K562 (cell line): ENCODE data around the gene STUB1. TPM values are rescaled to one million over a fixed set of nuclear protein-coding genes. Genes with fewer than 3 reads are reported as not detected.

ENCODE experiments used
- ATF6 ChIP-seq: sonication (generic); formaldehyde crosslinking; IDR thresholded peaks from 2 replicates; pipeline ENCODE4 v1.4.0; 2020; ENCODE audit warnings: mild to moderate bottlenecking, missing genetic modification reagents
- CCNT2 ChIP-seq: IDR thresholded peaks from 2 replicates; pipeline ENCODE4 v1.6.1; 2011; ENCODE audit warnings: borderline replicate concordance, low read depth, mild to moderate bottlenecking, moderate library complexity, mixed read lengths, low read length; ENCODE audit not compliant: insufficient read length; ENCODE audit errors: extremely low read depth
- EWSR1 ChIP-seq: fragments of 450-650 bp; IDR thresholded peaks from 2 replicates; pipeline ENCODE4 v1.6.1; 2018; ENCODE audit warnings: borderline replicate concordance, mild to moderate bottlenecking, low read depth, moderate library complexity; ENCODE audit not compliant: partially characterized antibody
- IRF2 ChIP-seq: sonication (generic); formaldehyde crosslinking; IDR thresholded peaks from 2 replicates; pipeline ENCODE4 v1.8.1; 2022; ENCODE audit warnings: mild to moderate bottlenecking, missing genetic modification reagents
- MCM5 ChIP-seq: fragments of 450-650 bp; IDR thresholded peaks from 2 replicates; pipeline ENCODE4 v1.6.1; 2016; ENCODE audit warnings: low read depth
- MED1 ChIP-seq: sonication (generic); formaldehyde crosslinking; IDR thresholded peaks from 2 replicates; pipeline ENCODE4 v1.8.1; 2023; ENCODE audit warnings: missing genetic modification reagents, borderline replicate concordance
- NCOA6 ChIP-seq: fragments of 450-650 bp; IDR thresholded peaks from 2 replicates; pipeline ENCODE4 v1.6.1; 2017; ENCODE audit warnings: mild to moderate bottlenecking
- NR1H2 ChIP-seq: sonication (generic); formaldehyde crosslinking; IDR thresholded peaks from 2 replicates; pipeline ENCODE4 v1.4.0; 2020; ENCODE audit warnings: mild to moderate bottlenecking, missing genetic modification reagents
- NR2C2 ChIP-seq, 2 experiments: fragments of 200-800 bp in 1 of 2; sonication (Bioruptor generic) in 1 of 2; sonication (generic) in 1 of 2; formaldehyde crosslinking in 1 of 2; IDR thresholded peaks; 2 replicates each; pipeline versions ENCODE4 v1.6.1 to v1.8.0; 2016 to 2022; ENCODE audit warnings: mild to moderate bottlenecking in 1 of 2, missing compliant biosample characterization in 1 of 2, missing genetic modification characterization in 1 of 2, missing genetic modification reagents in 1 of 2
- POLR2B ChIP-seq: fragments of 450-650 bp; IDR thresholded peaks from 2 replicates; pipeline ENCODE4 v1.6.1; 2018; ENCODE audit warnings: low read depth; ENCODE audit not compliant: partially characterized antibody
- PYGO2 ChIP-seq: fragments of 450-650 bp; IDR thresholded peaks from 2 replicates; pipeline ENCODE4 v1.6.1; 2016; ENCODE audit warnings: mild to moderate bottlenecking, missing genetic modification characterization, moderate library complexity, missing compliant biosample characterization
- RBBP5 ChIP-seq: fragments of 200-600 bp; sonication (generic); IDR thresholded peaks from 2 replicates; pipeline ENCODE4 v1.6.1; 2012; ENCODE audit warnings: borderline replicate concordance, mild to moderate bottlenecking, low read length, control low read depth, inconsistent platforms; ENCODE audit not compliant: insufficient read depth, poor library complexity, severe bottlenecking
- RBM22 ChIP-seq: fragments of 200-400 bp; formaldehyde crosslinking; IDR thresholded peaks from 2 replicates; pipeline ENCODE4 v1.6.1; 2018; ENCODE audit warnings: low read length, low read depth; ENCODE audit not compliant: poor library complexity, severe bottlenecking
- SMAD4 ChIP-seq: fragments of 250-450 bp; sonication (Bioruptor Pico); conservative IDR thresholded peaks from 2 replicates; pipeline ENCODE4 v1.8.0; 2021; ENCODE audit warnings: inconsistent platforms, mild to moderate bottlenecking, moderate library complexity
- SMARCA4 ChIP-seq: fragments of 450-650 bp; IDR thresholded peaks from 2 replicates; pipeline ENCODE4 v1.6.1; 2016
- SNAPC5 ChIP-seq: fragments of 250-450 bp; sonication (Bioruptor Pico); IDR thresholded peaks from 2 replicates; pipeline ENCODE4 v1.8.0; 2021; ENCODE audit warnings: moderate library complexity, mild to moderate bottlenecking, inconsistent platforms
- TEAD2 ChIP-seq: fragments of 450-650 bp; IDR thresholded peaks from 2 replicates; pipeline ENCODE4 v1.6.1; 2016; ENCODE audit warnings: missing genetic modification characterization, control low read depth, missing compliant biosample characterization
- THRAP3 ChIP-seq: fragments of 450-650 bp; IDR thresholded peaks from 2 replicates; pipeline ENCODE4 v1.6.1; 2016; ENCODE audit warnings: mild to moderate bottlenecking, inconsistent platforms, borderline replicate concordance
- ZBTB12 ChIP-seq: fragments of 250-450 bp; sonication (Bioruptor Pico); IDR thresholded peaks from 2 replicates; pipeline ENCODE4 v1.4.0; 2020
- ZBTB5 ChIP-seq: fragments of 450-650 bp; IDR thresholded peaks from 2 replicates; pipeline ENCODE4 v1.6.1; 2017; ENCODE audit warnings: antibody characterized with exemption
- ZC3H8 ChIP-seq: fragments of 450-650 bp; IDR thresholded peaks from 2 replicates; pipeline ENCODE4 v1.6.1; 2017
- ZNF146 ChIP-seq: IDR thresholded peaks from one replicate; pipeline ENCODE4 v1.6.1; 2018; ENCODE audit warnings: missing compliant biosample characterization; ENCODE audit not compliant: unreplicated experiment
- ZNF41 ChIP-seq: fragments of 250-450 bp; sonication (Bioruptor Pico); conservative IDR thresholded peaks from 2 replicates; pipeline ENCODE4 v1.4.0; 2020; ENCODE audit warnings: mild to moderate bottlenecking
- polyA plus RNA-seq, 8 experiments: library from polyadenylated mRNA; depleted of rRNA in 4 of 8; stranded (reverse) in 5 of 8; unstranded in 3 of 8; fragments of >200 nt; fragmentation: Nextera tagmentation in 2 of 8; fragmentation: Illumina TruSeq in 1 of 8; extraction: Ambion mirVana in 2 of 8; extraction: Trizol in 1 of 8; gene quantifications; 2 replicates each; pipeline versions ENCODE4 v1.2.1 to v1.2.3, GENCODE V29; 2011 to 2014; ENCODE audit warnings: inconsistent platforms in 1 of 8, missing spikeins in 1 of 8
- total RNA-seq, 7 experiments: library from RNA; depleted of rRNA in 6 of 7; stranded (reverse); fragments of >200 nt in 6 of 7; fragmentation: Illumina TruSeq in 2 of 7; extraction: Trizol in 2 of 7; gene quantifications; 2 replicates each; pipeline versions ENCODE4 v1.2.1 to v1.2.3, GENCODE V29; 2011 to 2021; ENCODE audit warnings: low replicate concordance in 1 of 7

The STUB1 gene
- total and polyA plus RNA-seq, 9 of the 15 experiments (the other 6 are each of a cell fraction or from before 2014, with no cell fraction given), result 10.6 to 251 (median 152) TPM

- TF ChIP-seq ATF6 (CRISPR knock-in tag) (no peak; the same call in 1 of the 2 replicates), ZNF41 (CRISPR knock-in tag) (no peak), RBM22 (no peak), ZBTB5 (no peak), TEAD2 (no peak), SMAD4 (no peak; the same call in 1 of the 2 replicates), RBBP5 (peak; percentile 59), MCM5 (no peak), IRF2 (CRISPR knock-in tag) (no peak), NCOA6 (no peak), NR2C2 (CRISPR knock-in tag; IDR thresholded peaks at IDR 0.05) (no peak), NR2C2 (tag; IDR thresholded peaks at IDR 0.05) (no peak), EWSR1 (no peak), POLR2B (peak; percentile 61), ZNF146 (CRISPR knock-in tag) (no peak), CCNT2 (no peak), THRAP3 (no peak), PYGO2 (no peak), MED1 (CRISPR knock-in tag) (no peak), SMARCA4 (no peak), SNAPC5 (no peak), NR1H2 (CRISPR knock-in tag) (no peak; the same call in 1 of the 2 replicates), ZBTB12 (CRISPR knock-in tag) (no peak), ZC3H8 (no peak)
Observed at GRCh38 chr16:635573-636205, 44.5 kb upstream of the STUB1 start (continued).
